ENCODE measurements around the gene TP53TG5. TPM values are rescaled to one million over a fixed set of nuclear protein-coding genes. Genes with fewer than 3 reads are reported as not detected.
"Not testable (repeated sequence)": the region's sequence is repeated elsewhere in the genome, so short reads cannot be mapped to it uniquely, and the experiment has no call there.

TP53TG5 gene
- total RNA-seq, 1 experiment from 2014 or later = not detected

DNA sequence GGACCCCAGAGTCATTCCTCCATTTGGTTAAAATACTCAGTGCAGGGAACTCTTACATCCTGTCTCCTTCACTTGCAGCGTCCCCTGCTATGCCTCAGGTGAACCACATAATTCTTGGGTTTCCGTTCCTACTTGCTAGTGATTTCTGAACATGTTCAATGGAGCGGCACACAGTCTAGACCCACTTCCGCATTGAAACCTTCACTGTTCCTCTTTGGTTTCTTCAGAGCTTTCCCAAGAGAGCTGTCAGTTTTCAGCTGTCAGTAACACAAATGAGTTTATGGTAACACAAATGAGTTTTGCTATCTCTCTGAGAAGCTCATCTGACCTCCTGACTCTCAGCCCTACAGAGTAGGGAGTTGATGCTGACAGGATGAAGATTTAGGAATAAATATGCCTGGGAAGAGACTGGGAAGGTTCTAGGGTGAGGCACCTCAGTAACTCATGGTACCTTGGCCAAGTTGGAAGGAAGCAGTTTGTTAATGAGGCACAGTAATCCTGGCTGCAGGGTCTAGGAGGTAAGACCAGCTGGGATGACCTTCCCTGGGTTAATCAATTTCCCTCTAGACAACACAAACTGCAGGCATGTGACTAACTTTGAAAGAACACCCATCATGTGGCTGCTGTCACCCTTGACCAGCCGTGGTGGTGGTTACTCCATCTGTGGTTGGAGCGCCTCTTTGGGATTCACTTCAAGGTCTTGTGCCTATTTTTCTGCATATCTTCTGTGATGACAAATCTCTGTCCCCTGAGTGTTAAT lies 9.7 kb downstream of the TP53TG5 start:
- DNase-seq (ENCODE audit: extremely low read depth, low read depth) = no peak

DNA sequence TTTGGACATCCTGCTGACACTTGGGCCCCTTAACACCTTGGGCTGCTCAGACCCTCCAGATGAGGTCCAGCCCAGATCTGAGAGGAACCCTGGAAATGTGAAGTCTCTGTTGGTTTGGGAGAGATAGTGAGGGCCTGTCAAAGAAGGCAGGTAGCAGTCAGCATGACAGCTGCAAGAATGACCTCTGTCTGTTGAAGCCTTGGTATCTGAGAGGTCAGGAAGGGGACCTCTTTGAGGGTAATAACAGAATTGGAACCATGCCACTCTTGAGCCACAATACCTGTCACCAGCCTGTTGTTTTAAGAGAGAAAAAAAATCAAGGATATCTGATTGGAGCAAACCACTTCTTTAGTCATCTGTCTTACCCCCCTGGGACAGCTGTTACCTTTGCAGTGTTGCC lies 11.0 kb downstream of the TP53TG5 start:
- no peak for DNase-seq (ENCODE audit: extremely low read depth, low read depth)

GRCh38 chr20:45366631-45367030 lies 11.5 kb downstream of the TP53TG5 start:
- no peak for DNase-seq (ENCODE audit: extremely low read depth, low read depth)

- no peak for DNase-seq (ENCODE audit: extremely low read depth, low read depth)
Observed at GRCh38 chr20:45366192-45366591, 11.9 kb downstream of the TP53TG5 start.

DNA sequence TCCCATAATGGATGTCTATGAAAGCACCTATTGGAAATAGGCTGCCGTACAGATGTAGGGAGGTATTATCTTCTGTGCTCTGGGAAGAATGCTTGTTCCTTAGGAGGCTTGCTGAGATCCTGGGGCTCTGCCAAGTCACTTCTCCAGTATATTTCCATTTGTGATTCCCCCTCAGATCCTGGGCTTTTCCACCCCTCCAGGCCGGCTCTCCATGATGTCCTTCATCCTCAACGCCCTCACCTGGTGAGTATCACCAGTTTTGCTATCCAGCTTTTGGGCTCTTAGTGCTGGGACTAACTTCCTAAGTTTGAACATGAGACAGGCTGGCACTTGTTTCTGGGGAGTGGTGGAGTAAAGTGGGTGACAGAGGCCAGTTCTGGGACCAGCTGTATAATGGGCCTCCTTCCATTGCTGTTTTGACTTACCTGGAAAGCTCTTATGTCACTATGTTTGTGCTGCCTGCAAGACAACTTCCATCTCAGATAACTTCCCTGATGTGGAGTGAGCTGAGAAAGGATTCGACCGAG lies 12.6 kb downstream of the TP53TG5 start:
- DNase-seq (ENCODE audit: extremely low read depth, low read depth) = no peak

- DNase-seq (ENCODE audit: extremely low read depth, low read depth) = no peak
Observed at GRCh38 chr20:45363611-45364492, 14.3 kb downstream of the TP53TG5 start.

DNA sequence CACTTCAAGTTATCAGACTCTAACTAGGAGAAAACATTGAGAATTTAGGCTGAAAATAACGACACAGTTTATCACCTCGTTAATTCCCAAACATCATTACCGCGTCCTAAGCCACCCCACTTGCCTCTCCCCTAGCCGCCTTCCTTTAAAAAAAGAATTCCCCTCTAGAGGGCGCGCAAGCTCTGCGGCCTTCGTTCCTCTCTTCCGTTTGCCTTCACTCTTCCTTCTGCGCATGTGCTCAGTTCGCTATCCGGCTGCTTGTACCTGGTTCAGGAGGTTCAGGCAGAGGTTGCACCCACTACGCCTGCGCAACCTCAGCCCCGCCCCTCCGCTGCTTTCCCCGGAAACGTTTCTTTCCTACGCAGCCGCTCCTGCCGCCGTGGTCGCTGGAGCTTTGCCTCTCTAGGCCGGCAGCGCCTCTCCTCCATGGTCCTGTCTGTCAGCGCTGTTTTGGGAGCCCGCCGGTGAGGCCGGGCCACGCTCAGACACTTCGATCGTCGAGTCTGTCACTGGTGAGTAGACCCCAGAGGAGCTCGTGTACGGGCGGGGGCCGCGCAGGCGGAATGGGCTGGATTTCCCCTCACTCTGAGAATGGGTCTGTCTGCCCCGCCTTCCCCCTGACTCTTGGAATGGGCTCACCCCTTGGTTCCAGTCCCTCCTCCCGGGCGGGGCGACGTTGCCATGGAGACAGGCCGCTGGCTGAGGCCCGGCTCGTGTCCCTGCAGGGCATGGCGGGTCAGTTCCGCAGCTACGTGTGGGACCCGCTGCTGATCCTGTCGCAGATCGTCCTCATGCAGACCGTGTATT lies 15.1 kb downstream of the TP53TG5 start, which contains the start of gene SYS1:
Gene SYS1, plus strand, starts transcription at position 353 of the 807 bp plus-strand sequence. Its CDS starts 376 bp downstream, at position 729.
- peak; percentile 99 for DNase-seq (ENCODE audit: extremely low read depth, low read depth)

DNA sequence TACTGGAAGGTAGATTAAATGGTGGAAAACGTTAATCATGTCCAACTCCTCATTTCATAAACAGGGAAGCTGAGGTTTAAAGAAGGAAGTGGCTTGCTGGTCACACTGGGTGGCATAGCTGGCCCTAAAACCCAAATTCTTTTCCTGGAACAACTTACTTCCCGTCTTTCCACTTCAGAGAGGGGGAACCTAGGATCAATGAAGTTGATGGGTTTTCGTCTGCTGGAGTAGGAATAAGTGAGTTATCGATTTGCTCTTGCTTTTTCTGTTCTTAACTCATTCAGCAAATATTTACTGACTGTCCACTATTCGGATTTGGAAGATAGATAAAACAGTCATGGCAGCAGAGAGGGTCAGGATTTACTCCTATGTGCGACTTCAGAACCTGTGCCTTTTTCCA lies 16.3 kb downstream of the TP53TG5 start:
- DNase-seq (ENCODE audit: extremely low read depth, low read depth) = no peak

DNA sequence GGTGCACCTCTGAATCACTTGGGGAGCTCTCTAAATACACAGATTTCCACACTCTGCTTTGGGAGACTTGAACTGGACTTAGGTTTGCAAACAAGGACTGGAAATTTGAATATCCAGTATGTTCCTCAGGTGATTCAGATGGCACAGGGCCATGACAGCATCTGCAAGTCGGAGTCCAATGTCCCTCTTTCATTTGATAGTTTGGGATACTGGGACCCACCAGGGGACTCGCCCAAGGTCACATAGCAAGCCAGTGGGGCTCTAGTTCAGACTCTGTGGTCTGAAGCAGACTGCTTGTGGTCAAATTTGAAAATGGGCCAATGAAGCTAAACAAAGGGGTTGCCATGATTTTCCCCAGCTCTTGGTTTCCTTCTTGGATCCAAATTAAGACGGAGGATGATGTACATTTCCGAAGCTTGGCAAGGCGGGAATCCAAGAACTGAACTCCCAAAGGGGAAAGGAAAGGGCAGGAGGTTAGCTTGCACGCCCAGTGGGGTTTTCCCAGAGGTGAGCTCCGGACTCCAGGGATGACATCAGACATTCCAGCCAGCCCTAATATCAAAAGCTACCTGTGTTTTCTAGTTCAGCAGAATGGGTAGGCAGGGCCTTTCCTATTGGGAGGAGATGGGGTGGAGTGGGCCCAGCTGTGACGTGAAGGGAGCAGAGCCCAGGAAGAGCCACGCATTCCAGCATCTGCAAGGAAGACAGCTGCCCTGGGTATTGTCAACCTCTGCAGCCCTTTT lies 18.5 kb downstream of the TP53TG5 start:
- no peak for DNase-seq (ENCODE audit: extremely low read depth, low read depth)

- no peak for DNase-seq (ENCODE audit: extremely low read depth, low read depth)
Observed at GRCh38 chr20:45359069-45359405, 19.1 kb downstream of the TP53TG5 start.

GRCh38 chr20:45358282-45359068 lies 19.6 kb downstream of the TP53TG5 start:
- no peak for DNase-seq (ENCODE audit: extremely low read depth, low read depth)

GRCh38 chr20:45355209-45356084 lies 22.7 kb downstream of the TP53TG5 start:
- DNase-seq (ENCODE audit: extremely low read depth, low read depth) = no peak

GRCh38 chr20:45354423-45355208 lies 23.5 kb downstream of the TP53TG5 start:
- no peak for DNase-seq (ENCODE audit: extremely low read depth, low read depth)

DNA sequence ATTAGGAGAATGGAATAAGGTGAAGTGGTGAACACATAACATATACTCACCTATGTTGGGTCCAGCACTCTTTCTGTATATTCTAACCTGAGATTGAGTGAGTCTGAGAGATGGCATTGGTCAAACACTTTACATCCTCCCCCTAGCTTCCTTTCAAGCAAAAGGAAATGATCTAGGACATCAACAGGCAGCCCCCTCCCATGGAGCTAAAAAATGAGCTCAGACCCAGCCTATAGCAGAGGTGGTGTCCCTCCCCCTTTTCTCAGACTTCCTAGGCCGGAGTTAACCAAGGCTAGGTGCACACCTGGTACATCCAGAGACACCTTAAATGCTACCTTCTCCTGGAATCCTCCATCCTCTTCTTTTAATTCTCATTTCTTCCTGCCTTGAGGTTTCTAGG lies 24.4 kb downstream of the TP53TG5 start:
- DNase-seq (ENCODE audit: extremely low read depth, low read depth) = no peak

DNA sequence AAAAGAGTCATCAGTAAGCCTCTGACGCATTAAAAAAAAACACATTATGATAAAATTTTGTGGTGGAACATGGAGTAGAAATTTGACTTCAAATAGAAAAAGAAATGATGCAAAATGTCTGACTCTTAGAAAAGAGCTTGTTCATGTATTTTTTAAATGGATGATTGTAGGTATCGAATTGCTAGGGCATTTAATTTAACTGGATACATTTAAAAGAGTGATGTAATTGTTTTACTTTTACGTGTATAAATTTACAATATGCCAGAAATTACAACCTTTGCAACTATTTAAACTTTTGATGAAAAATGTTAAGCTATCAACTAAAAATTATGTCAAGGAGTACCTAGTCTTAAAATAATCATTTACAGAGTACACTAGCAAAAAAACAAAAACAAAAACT lies 25.4 kb downstream of the TP53TG5 start:
- no peak for DNase-seq (ENCODE audit: extremely low read depth, low read depth)

DNA sequence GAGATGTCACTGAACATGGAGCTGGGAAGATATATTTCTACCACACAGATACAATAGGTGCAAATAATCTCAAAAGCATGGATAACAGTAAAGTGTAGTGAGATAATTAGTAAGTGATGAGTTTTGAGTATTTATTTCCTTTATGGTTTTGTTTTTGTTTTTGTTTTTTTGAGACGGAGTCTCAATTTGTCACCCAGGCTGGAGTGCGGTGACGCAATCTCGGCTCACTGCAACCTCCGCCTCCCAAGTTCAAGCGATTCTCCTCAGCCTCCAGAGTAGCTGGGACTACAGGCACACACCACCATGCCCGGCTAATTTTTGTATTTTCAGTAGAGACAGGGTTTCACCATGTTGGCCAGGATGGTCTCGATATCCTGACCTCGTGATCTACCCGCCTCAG lies 27.3 kb downstream of the TP53TG5 start:
- DNase-seq (ENCODE audit: extremely low read depth, low read depth) = not testable (repeated sequence)

- DNase-seq (ENCODE audit: extremely low read depth, low read depth) = no peak
Observed at GRCh38 chr20:45350217-45350616, 27.9 kb downstream of the TP53TG5 start.
